SK-N-SH (cell line): ENCODE results near the gene DCAF10. TPM values are rescaled to one million over a fixed set of nuclear protein-coding genes. Genes with fewer than 3 reads are reported as not detected.

Source experiments
- CTCF ChIA-PET: fragments of 300-600, 350-600 bp; formaldehyde crosslinking; extraction: SDS; loops from one replicate; lab custom pipeline; 2021; lab: Yijun Ruan, JAX
- POLR2A ChIA-PET: fragments of 350-600 bp; sonication (Branson Sonifier 250); formaldehyde crosslinking; extraction: SDS; loops from one replicate; lab custom pipeline; 2020; ENCODE audit warnings: antibody characterized with exemption, inconsistent platforms; lab: Yijun Ruan, JAX
- DNase-seq: peaks from one replicate; pipeline ENCODE4 v3.0.0; 2012
- H2AFZ ChIP-seq: fragments of 200-600 bp; sonication (generic); 2 replicates; pipeline ENCODE4 v1.8.1; 2016; ENCODE audit warnings: antibody characterized with exemption, mild to moderate bottlenecking, low read depth
- H3F3A ChIP-seq: fragments of 200-600 bp; sonication (generic); replicated peaks from 2 replicates; pipeline ENCODE3; 2016; ENCODE audit warnings: antibody characterized with exemption, mild to moderate bottlenecking; ENCODE audit not compliant: insufficient read depth
- H3K27ac ChIP-seq, 2 experiments: fragments of 200-500 bp in 1 of 2; fragments of 200-600 bp in 1 of 2; sonication (Bioruptor generic) in 1 of 2; sonication (generic), shearing (Covaris generic) in 1 of 2; 2 replicates each; pipeline versions ENCODE4 v1.5.1 to v1.6.1; 2014 to 2016; ENCODE audit warnings: low read depth in 2 of 2, inconsistent platforms in 1 of 2, low read length in 1 of 2, mild to moderate bottlenecking in 1 of 2, mixed read lengths in 1 of 2
- H3K27me3 ChIP-seq: fragments of 200-600 bp; sonication (generic), shearing (Covaris generic); 2 replicates; pipeline ENCODE4 v1.6.1; 2016; ENCODE audit warnings: mixed run types; ENCODE audit not compliant: insufficient read depth
- H3K36me3 ChIP-seq, 2 experiments: fragments of 200-500 bp in 1 of 2; fragments of 200-600 bp in 1 of 2; sonication (Bioruptor generic) in 1 of 2; sonication (generic) in 1 of 2; replicated peaks in 1 of 2; 2 replicates each; pipeline versions ENCODE3 to v1.5.1; 2014 to 2016; ENCODE audit warnings: low read length in 1 of 2, mild to moderate bottlenecking in 1 of 2; ENCODE audit not compliant: insufficient read depth in 2 of 2, control insufficient read depth in 1 of 2
- H3K4me1 ChIP-seq, 2 experiments: fragments of 200-500 bp in 1 of 2; fragments of 200-600 bp in 1 of 2; sonication (Bioruptor generic) in 1 of 2; sonication (generic), shearing (Covaris generic) in 1 of 2; 2 replicates each; pipeline versions ENCODE4 v1.5.1 to v1.6.1; 2014 to 2016; ENCODE audit warnings: low read depth in 1 of 2, low read length in 1 of 2, mixed run types in 1 of 2; ENCODE audit not compliant: insufficient read depth in 2 of 2, control insufficient read depth in 1 of 2
- H3K4me2 ChIP-seq: fragments of 200-600 bp; sonication (generic), shearing (Covaris generic); 2 replicates; pipeline ENCODE4 v1.6.1; 2017; ENCODE audit warnings: mixed run types
- H3K4me3 ChIP-seq, 2 experiments: fragments of 200-500 bp in 1 of 2; fragments of 200-600 bp in 1 of 2; sonication (Bioruptor generic) in 1 of 2; sonication (generic), shearing (Covaris generic) in 1 of 2; 2 replicates each; pipeline versions ENCODE4 v1.5.1 to v1.8.1; 2014 to 2016; ENCODE audit warnings: low read depth in 2 of 2, inconsistent platforms in 1 of 2, low read length in 1 of 2, mild to moderate bottlenecking in 1 of 2, mixed read lengths in 1 of 2, moderate library complexity in 1 of 2
- H3K79me2 ChIP-seq: fragments of 200-600 bp; sonication (generic); 2 replicates; pipeline ENCODE4 v1.8.1; 2017; ENCODE audit warnings: mild to moderate bottlenecking; ENCODE audit not compliant: insufficient read depth
- H3K9ac ChIP-seq: fragments of 200-600 bp; sonication (generic); 2 replicates; pipeline ENCODE4 v1.6.1; 2017; ENCODE audit warnings: mixed run types
- H3K9me2 ChIP-seq: fragments of 200-600 bp; sonication (generic); 2 replicates; pipeline ENCODE4 v1.6.1; 2017; ENCODE audit warnings: mixed run types
- H3K9me3 ChIP-seq: fragments of 200-600 bp; sonication (generic); 2 replicates; pipeline ENCODE4 v1.6.1; 2017; ENCODE audit warnings: mixed run types, mild to moderate bottlenecking, moderate library complexity
- H4K20me1 ChIP-seq: fragments of 200-600 bp; sonication (generic); 2 replicates; pipeline ENCODE4 v1.6.1; 2017; ENCODE audit warnings: mild to moderate bottlenecking, mixed run types; ENCODE audit not compliant: insufficient read depth
- CHD2 ChIP-seq: fragments of 150-350 bp; IDR thresholded peaks from 2 replicates; pipeline ENCODE4 v1.6.1; 2018; ENCODE audit warnings: low read length; ENCODE audit not compliant: partially characterized antibody
- CTCF ChIP-seq: fragments of 200-600 bp; sonication (generic); IDR thresholded peaks from 2 replicates; pipeline ENCODE4 v1.6.1; 2017; ENCODE audit warnings: antibody characterized with exemption, mild to moderate bottlenecking, moderate library complexity
- FOSL2 ChIP-seq: IDR thresholded peaks from 2 replicates; pipeline ENCODE4 v1.4.0; 2012; ENCODE audit warnings: low read depth, mild to moderate bottlenecking, moderate library complexity, borderline replicate concordance
- FOXJ3 ChIP-seq: sonication (generic); formaldehyde crosslinking; IDR thresholded peaks from 2 replicates; pipeline ENCODE4 v1.5.1; 2020; ENCODE audit warnings: mild to moderate bottlenecking, missing genetic modification reagents
- FOXM1 ChIP-seq: IDR thresholded peaks from 2 replicates; pipeline ENCODE4 v1.4.0; 2012; ENCODE audit warnings: low read depth, mild to moderate bottlenecking
- MEF2A ChIP-seq: IDR thresholded peaks from 2 replicates; pipeline ENCODE4 v1.4.0; 2012; ENCODE audit warnings: low read depth, borderline replicate concordance
- NRF1 ChIP-seq: IDR thresholded peaks from 2 replicates; pipeline ENCODE4 v1.6.1; 2012; ENCODE audit warnings: low read depth, mild to moderate bottlenecking, low read length
- POLR2AphosphoS5 ChIP-seq: IDR thresholded peaks from 2 replicates; pipeline ENCODE4 v1.6.1; 2012; ENCODE audit warnings: low read depth, low read length
- RCOR1 ChIP-seq: fragments of 150-350 bp; IDR thresholded peaks from 2 replicates; pipeline ENCODE4 v1.6.1; 2017; ENCODE audit warnings: antibody characterized with exemption, low read length
- RFX5 ChIP-seq: IDR thresholded peaks from 2 replicates; pipeline ENCODE4 v1.6.1; 2012; ENCODE audit warnings: mild to moderate bottlenecking, improper control_type of control experiment, low read length
- SMC3 ChIP-seq: IDR thresholded peaks from 2 replicates; pipeline ENCODE4 v1.6.1; 2012; ENCODE audit warnings: low read depth, low read length, improper control_type of control experiment
- TAF1 ChIP-seq: IDR thresholded peaks from 2 replicates; pipeline ENCODE4 v1.6.1; 2012; ENCODE audit warnings: low read depth, mild to moderate bottlenecking, low read length, moderate library complexity, borderline replicate concordance
- TCF12 ChIP-seq: IDR thresholded peaks from 2 replicates; pipeline ENCODE4 v1.4.0; 2012
- WGBS: methylation state at CpG from one replicate; pipeline ENCODE4 v1.1.6; 2017; ENCODE audit warnings: low lambda C conversion rate; 5-methylcytosine and 5-hydroxymethylcytosine counted together
- polyA plus RNA-seq, 3 experiments: library from polyadenylated mRNA; depleted of rRNA; stranded (reverse); fragments of >200 nt; gene quantifications; 2 replicates each; pipeline ENCODE4 v1.2.3, GENCODE V29; 2012
- TF ChIP-seq, protein P1 (sequence below): IDR thresholded peaks from 2 replicates; pipeline ENCODE4 v1.4.0; 2012; ENCODE audit warnings: low read depth
- TF ChIP-seq, protein P2 (sequence below): IDR thresholded peaks from 2 replicates; pipeline ENCODE4 v1.6.1; 2012; ENCODE audit warnings: mild to moderate bottlenecking, low read depth, low read length, moderate library complexity

The DCAF10 gene
- polyA plus RNA-seq, 1 of the 3 experiments (the other 2 are of a cell fraction): 11.8 TPM

GRCh38 chr9:37769306-37769705 is 31.3 kb upstream of the DCAF10 start:
- Histone ChIP-seq H3F3A (no peaks in the 10 kb centered on the region), H3K36me3 (peaks cover 5 to 24% of the 10 kb centered on the region in 2 experiments), H2AFZ (no peak overlapping the region), H3K4me3 (no peak overlapping the region), H3K27ac (no peak overlapping the region), H3K9me2 (no peaks in the 10 kb centered on the region), H3K27me3 (no peaks in the 10 kb centered on the region), H3K9me3 (no peaks in the 10 kb centered on the region), H3K79me2 (0 out of 2 replicates have a peak, but pooled peaks cover 3% of the 10 kb centered on the region), H4K20me1 (no peaks in the 10 kb centered on the region), H3K9ac (no peak overlapping the region), H3K4me2 (no peak overlapping the region), H3K4me1 (no peaks in the 10 kb centered on the region)
- ChIA-PET CTCF (no interaction called here), POLR2A (no interaction called here)
- TF ChIP-seq RFX5 (no peak), CTCF (no peak), TAF1 (no peak), FOSL2 (no peak), POLR2AphosphoS5 (no peak), FOXM1 (no peak), RCOR1 (no peak), SMC3 (no peak), FOXJ3 (CRISPR knock-in tag) (no peak), CHD2 (no peak)
- TF ChIP-seq, protein P1, sequence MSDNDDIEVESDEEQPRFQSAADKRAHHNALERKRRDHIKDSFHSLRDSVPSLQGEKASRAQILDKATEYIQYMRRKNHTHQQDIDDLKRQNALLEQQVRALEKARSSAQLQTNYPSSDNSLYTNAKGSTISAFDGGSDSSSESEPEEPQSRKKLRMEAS: no peak
- TF ChIP-seq, protein P2, sequence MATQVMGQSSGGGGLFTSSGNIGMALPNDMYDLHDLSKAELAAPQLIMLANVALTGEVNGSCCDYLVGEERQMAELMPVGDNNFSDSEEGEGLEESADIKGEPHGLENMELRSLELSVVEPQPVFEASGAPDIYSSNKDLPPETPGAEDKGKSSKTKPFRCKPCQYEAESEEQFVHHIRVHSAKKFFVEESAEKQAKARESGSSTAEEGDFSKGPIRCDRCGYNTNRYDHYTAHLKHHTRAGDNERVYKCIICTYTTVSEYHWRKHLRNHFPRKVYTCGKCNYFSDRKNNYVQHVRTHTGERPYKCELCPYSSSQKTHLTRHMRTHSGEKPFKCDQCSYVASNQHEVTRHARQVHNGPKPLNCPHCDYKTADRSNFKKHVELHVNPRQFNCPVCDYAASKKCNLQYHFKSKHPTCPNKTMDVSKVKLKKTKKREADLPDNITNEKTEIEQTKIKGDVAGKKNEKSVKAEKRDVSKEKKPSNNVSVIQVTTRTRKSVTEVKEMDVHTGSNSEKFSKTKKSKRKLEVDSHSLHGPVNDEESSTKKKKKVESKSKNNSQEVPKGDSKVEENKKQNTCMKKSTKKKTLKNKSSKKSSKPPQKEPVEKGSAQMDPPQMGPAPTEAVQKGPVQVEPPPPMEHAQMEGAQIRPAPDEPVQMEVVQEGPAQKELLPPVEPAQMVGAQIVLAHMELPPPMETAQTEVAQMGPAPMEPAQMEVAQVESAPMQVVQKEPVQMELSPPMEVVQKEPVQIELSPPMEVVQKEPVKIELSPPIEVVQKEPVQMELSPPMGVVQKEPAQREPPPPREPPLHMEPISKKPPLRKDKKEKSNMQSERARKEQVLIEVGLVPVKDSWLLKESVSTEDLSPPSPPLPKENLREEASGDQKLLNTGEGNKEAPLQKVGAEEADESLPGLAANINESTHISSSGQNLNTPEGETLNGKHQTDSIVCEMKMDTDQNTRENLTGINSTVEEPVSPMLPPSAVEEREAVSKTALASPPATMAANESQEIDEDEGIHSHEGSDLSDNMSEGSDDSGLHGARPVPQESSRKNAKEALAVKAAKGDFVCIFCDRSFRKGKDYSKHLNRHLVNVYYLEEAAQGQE: no peak
- DNase-seq: no peak
- WGBS: 86% methylated on average over 5 of the region's 5 CpGs

- POLR2A ChIA-PET: no interaction called here
- 0 out of 2 replicates have a peak, but pooled peaks cover 3% of the 10 kb centered on the region for H3K79me2 ChIP-seq
- no peaks in the 10 kb centered on the region for H3K27me3 ChIP-seq
These were observed 30.6 kb upstream of the DCAF10 start for GRCh38 chr9:37769995-37770394.

More at GRCh38 chr9:37769995-37770394, 30.6 kb upstream of the DCAF10 start:
- H3K9me3 ChIP-seq: no peaks in the 10 kb centered on the region
- H3K4me2 ChIP-seq: no peak overlapping the region
- H3K9me2 ChIP-seq: no peaks in the 10 kb centered on the region
- H3K27ac ChIP-seq: no peak overlapping the region
- H3K9ac ChIP-seq: no peak overlapping the region
- 95% methylated on average over 3 of the region's 3 CpGs for WGBS
- no peak overlapping the region for H3K4me3 ChIP-seq
- TF ChIP-seq NRF1: no peak
- TF ChIP-seq, protein P2: no peak
- no peak for TF ChIP-seq MEF2A
- TF ChIP-seq TAF1: no peak
- TF ChIP-seq TCF12: no peak
- H3F3A ChIP-seq: no peaks in the 10 kb centered on the region
- H3K36me3 ChIP-seq: peaks cover 9 to 25% of the 10 kb centered on the region in 2 experiments
- H2AFZ ChIP-seq: no peak overlapping the region
- no peaks in the 10 kb centered on the region for H4K20me1 ChIP-seq
- CTCF ChIA-PET: interaction anchor here (0.7 to 0.8 kb wide), 2 partner anchors 11 to 15 kb away, joined by 3 read pairs; partner anchors contain the start of gene EXOSC3
- H3K4me1 ChIP-seq: no peaks in the 10 kb centered on the region
- no peak for DNase-seq
